Occipital lobe (tissue), 2 donors: ENCODE data around the gene ARHGAP1. TPM values are rescaled to one million over a fixed set of nuclear protein-coding genes. Genes with fewer than 3 reads are reported as not detected.
A peak's percentile ranks its signal among the peaks of the same experiment; 100 is the strongest.
"Not testable (repeated sequence)": the region's sequence is repeated elsewhere in the genome, so short reads cannot be mapped to it uniquely, and the experiment has no call there.

Source experiments
- DNase-seq: peaks from one replicate; lab custom pipeline; 2025; lab: John Stamatoyannopoulos, UW
- total RNA-seq: library from RNA; depleted of rRNA; stranded (reverse); fragments of >200 nt; gene quantifications from one replicate; pipeline ENCODE4 v1.2.3, GENCODE V29; 2014

ARHGAP1 gene
- total RNA-seq, 1 donor from 2014 or later, result 17.6 TPM

- no peak for DNase-seq
Observed at GRCh38 chr11:46723359-46723680, 22.9 kb upstream of the ARHGAP1 start.

GRCh38 chr11:46722566-46723358 is 22.3 kb upstream of the ARHGAP1 start:
- DNase-seq, result no peak

- no peak for DNase-seq
Observed at GRCh38 chr11:46721286-46721685, 20.9 kb upstream of the ARHGAP1 start.

- DNase-seq, result no peak
Observed at GRCh38 chr11:46719543-46720218, 19.3 kb upstream of the ARHGAP1 start.

- no peak for DNase-seq
Observed at GRCh38 chr11:46719048-46719542, 18.7 kb upstream of the ARHGAP1 start, which contains the start of gene F2. TSS of gene F2 (plus strand) at chr11:46719213. CDS start at chr11:46719236, 23 bp downstream.

GRCh38 chr11:46718155-46719019 is 18.0 kb upstream of the ARHGAP1 start:
- no peak for DNase-seq

GRCh38 chr11:46717825-46718154 is 17.4 kb upstream of the ARHGAP1 start:
- not testable (repeated sequence) for DNase-seq

GRCh38 chr11:46712874-46713576 is 12.6 kb upstream of the ARHGAP1 start:
- no peak for DNase-seq

GRCh38 chr11:46711303-46711702 is 10.9 kb upstream of the ARHGAP1 start:
- no peak for DNase-seq

GRCh38 chr11:46710821-46711269 is 10.4 kb upstream of the ARHGAP1 start:
- DNase-seq, result peak; percentile 64

GRCh38 chr11:46709351-46709750 is 8.9 kb upstream of the ARHGAP1 start:
- DNase-seq, result not testable (repeated sequence)

- DNase-seq, result no peak
Observed at GRCh38 chr11:46706886-46707285, 6.5 kb upstream of the ARHGAP1 start.

- DNase-seq, result no peak
Observed at GRCh38 chr11:46705070-46705688, 4.8 kb upstream of the ARHGAP1 start.

- no peak for DNase-seq
Observed at GRCh38 chr11:46701078-46701654, 747 bp upstream of the ARHGAP1 start.

- DNase-seq, result no peak
Observed at GRCh38 chr11:46698597-46698996, 1.8 kb downstream of the ARHGAP1 start.

- no peak for DNase-seq
Observed at GRCh38 chr11:46697723-46698122, 2.7 kb downstream of the ARHGAP1 start.

- DNase-seq, result peak; percentile 34
Observed at GRCh38 chr11:46697303-46697702, 3.1 kb downstream of the ARHGAP1 start.

- peak; percentile 86 for DNase-seq
Observed at GRCh38 chr11:46696212-46696558, 4.2 kb downstream of the ARHGAP1 start.

GRCh38 chr11:46695345-46696211 is 4.8 kb downstream of the ARHGAP1 start:
- DNase-seq, result no peak
